Measurements from ENCODE around the gene ZW10. TPM values are rescaled to one million over a fixed set of nuclear protein-coding genes. Genes with fewer than 3 reads are reported as not detected.

Gene ZW10
- total RNA-seq, 2 donors from 2014 or later: 24.1 to 26.4 TPM

DNA sequence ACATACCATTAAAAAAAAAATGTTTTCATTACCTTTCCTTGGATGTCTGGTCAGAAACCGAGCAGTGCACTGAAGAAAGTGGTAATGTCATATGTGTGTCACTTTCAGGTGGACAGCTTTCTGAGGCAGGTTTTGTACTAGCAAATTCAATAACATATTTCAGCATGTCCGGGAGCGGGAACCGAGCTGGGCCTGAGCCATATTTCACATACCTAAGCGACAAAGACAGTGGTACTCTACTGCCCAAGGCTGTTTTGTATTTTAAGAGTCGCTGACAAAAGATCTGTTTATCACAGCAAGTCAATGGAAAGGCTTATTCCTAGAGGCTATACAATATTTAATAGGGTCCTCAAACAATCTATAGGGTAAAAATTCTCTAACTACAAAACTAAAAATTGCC lies 44.1 kb upstream of the ZW10 start:
- Histone ChIP-seq H3K36me3 (ENCODE audit: control insufficient read depth, insufficient read depth, low read length) (peaks cover 75% of the 10 kb centered on the region), H3K9me3 (ENCODE audit: control insufficient read depth, low read length) (no peaks in the 10 kb centered on the region), H3K27ac (ENCODE audit: low read depth, low read length) (no peak overlapping the region), H3K9ac (ENCODE audit: extremely low read depth, low read length, poor library complexity, severe bottlenecking) (no peak overlapping the region), H3K4me3 (ENCODE audit: low read length) (no peak overlapping the region), H3K27me3 (ENCODE audit: control insufficient read depth, insufficient read depth, low read length, poor library complexity, severe bottlenecking) (no peaks in the 10 kb centered on the region), H3K4me1 (ENCODE audit: control insufficient read depth, insufficient read depth, low read length) (no peaks in the 10 kb centered on the region)
- H3K4me3 Mint-ChIP-seq: no peak overlapping the region
- H3K27ac Mint-ChIP-seq: no peak overlapping the region
- TF ChIP-seq, protein P1, sequence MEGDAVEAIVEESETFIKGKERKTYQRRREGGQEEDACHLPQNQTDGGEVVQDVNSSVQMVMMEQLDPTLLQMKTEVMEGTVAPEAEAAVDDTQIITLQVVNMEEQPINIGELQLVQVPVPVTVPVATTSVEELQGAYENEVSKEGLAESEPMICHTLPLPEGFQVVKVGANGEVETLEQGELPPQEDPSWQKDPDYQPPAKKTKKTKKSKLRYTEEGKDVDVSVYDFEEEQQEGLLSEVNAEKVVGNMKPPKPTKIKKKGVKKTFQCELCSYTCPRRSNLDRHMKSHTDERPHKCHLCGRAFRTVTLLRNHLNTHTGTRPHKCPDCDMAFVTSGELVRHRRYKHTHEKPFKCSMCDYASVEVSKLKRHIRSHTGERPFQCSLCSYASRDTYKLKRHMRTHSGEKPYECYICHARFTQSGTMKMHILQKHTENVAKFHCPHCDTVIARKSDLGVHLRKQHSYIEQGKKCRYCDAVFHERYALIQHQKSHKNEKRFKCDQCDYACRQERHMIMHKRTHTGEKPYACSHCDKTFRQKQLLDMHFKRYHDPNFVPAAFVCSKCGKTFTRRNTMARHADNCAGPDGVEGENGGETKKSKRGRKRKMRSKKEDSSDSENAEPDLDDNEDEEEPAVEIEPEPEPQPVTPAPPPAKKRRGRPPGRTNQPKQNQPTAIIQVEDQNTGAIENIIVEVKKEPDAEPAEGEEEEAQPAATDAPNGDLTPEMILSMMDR (conservative IDR thresholded peaks at IDR 0.05): no peak
- H3K27me3 Mint-ChIP-seq (ENCODE audit: insufficient read depth): no peaks in the 10 kb centered on the region
- WGBS, 2 experiments (ENCODE audit: insufficient coverage in 1 of 2, insufficient read length in 1 of 2): 90 to 94% methylated on average over 2 to 6 of the region's 6 CpGs
- H3K9me3 Mint-ChIP-seq: no peaks in the 10 kb centered on the region
- peaks cover 72% of the 10 kb centered on the region for H3K36me3 Mint-ChIP-seq (ENCODE audit: low read depth)
- DNase-seq: no peak
- no peaks in the 10 kb centered on the region for H3K4me1 Mint-ChIP-seq

DNA sequence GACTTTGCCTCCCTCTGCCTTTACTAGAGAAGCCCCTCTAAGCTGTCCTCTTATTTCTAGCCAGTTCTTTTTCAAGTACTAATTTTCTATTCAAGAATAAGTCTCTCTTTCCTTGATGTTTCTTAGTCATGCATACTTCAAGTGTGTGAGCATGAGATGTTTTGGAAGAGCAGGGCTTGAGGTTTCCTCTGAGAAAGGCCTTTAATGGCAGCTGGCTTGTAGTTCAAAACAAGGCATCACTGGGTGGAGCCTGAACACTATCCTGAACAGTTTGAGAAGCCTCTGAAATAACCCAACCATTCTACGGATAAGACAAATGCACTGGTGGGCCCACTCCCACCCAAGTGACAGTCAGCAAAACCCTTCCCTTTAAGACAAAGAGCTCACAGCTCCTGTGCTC lies 43.7 kb upstream of the ZW10 start:
- Mint-ChIP-seq H3K4me3 (no peak overlapping the region), H3K36me3 (ENCODE audit: low read depth) (peaks cover 73% of the 10 kb centered on the region), H3K27me3 (ENCODE audit: insufficient read depth) (no peaks in the 10 kb centered on the region), H3K4me1 (no peaks in the 10 kb centered on the region), H3K27ac (peak overlapping the region; percentile 64), H3K9me3 (no peaks in the 10 kb centered on the region)
- TF ChIP-seq, protein P1 (conservative IDR thresholded peaks at IDR 0.05): no peak
- Histone ChIP-seq H3K4me1 (ENCODE audit: control insufficient read depth, insufficient read depth, low read length) (no peaks in the 10 kb centered on the region), H3K27me3 (ENCODE audit: control insufficient read depth, insufficient read depth, low read length, poor library complexity, severe bottlenecking) (no peaks in the 10 kb centered on the region), H3K4me3 (ENCODE audit: low read length) (no peak overlapping the region), H3K9me3 (ENCODE audit: control insufficient read depth, low read length) (no peaks in the 10 kb centered on the region), H3K27ac (ENCODE audit: low read depth, low read length) (no peak overlapping the region), H3K36me3 (ENCODE audit: control insufficient read depth, insufficient read depth, low read length) (peaks cover 76% of the 10 kb centered on the region), H3K9ac (ENCODE audit: extremely low read depth, low read length, poor library complexity, severe bottlenecking) (no peak overlapping the region)
- 96% methylated on average over 1 of the region's 1 CpG; no CpG with 5 or more reads in 1 of the 2 experiments for WGBS, 2 experiments (ENCODE audit: insufficient coverage in 1 of 2, insufficient read length in 1 of 2)
- DNase-seq: no peak

DNA sequence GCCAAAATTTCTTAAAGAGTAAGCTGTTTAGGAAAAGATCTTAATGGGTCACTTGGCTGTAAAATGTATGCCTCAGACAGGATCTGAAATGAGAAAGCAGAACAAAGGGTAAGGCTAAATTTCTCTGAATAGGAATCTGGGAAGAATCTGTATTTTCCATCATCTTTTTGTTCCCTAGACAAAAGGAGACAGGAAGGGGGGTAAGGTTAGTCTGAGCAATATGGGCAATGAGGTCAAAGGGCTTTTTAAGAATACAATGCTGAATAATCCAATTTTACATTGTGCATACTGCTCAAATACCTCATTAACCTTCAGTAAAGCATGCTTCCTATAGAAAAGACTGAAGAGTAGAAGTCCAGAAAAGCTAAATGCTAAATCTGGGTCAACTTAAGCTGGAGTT lies 40.7 kb upstream of the ZW10 start:
- H3K4me1 Mint-ChIP-seq: no peaks in the 10 kb centered on the region
- peaks cover 70% of the 10 kb centered on the region for H3K36me3 Mint-ChIP-seq (ENCODE audit: low read depth)
- peak overlapping the region; percentile 62 for H3K27ac Mint-ChIP-seq
- DNase-seq: no peak
- H3K4me3 Mint-ChIP-seq: no peak overlapping the region
- H3K9me3 Mint-ChIP-seq: no peaks in the 10 kb centered on the region
- no peak overlapping the region for H3K9ac ChIP-seq (ENCODE audit: extremely low read depth, low read length, poor library complexity, severe bottlenecking)
- no peaks in the 10 kb centered on the region for H3K4me1 ChIP-seq (ENCODE audit: control insufficient read depth, insufficient read depth, low read length)
- H3K27ac ChIP-seq (ENCODE audit: low read depth, low read length): peak overlapping the region; percentile 88
- H3K27me3 Mint-ChIP-seq (ENCODE audit: insufficient read depth): no peaks in the 10 kb centered on the region
- TF ChIP-seq, protein P1 (conservative IDR thresholded peaks at IDR 0.05): no peak
- no peak overlapping the region for H3K4me3 ChIP-seq (ENCODE audit: low read length)
- peaks cover 70% of the 10 kb centered on the region for H3K36me3 ChIP-seq (ENCODE audit: control insufficient read depth, insufficient read depth, low read length)
- no peaks in the 10 kb centered on the region for H3K27me3 ChIP-seq (ENCODE audit: control insufficient read depth, insufficient read depth, low read length, poor library complexity, severe bottlenecking)
- H3K9me3 ChIP-seq (ENCODE audit: control insufficient read depth, low read length): no peaks in the 10 kb centered on the region

All from endodermal cell (in vitro differentiated cells).